Left renal pelvis (tissue), 4 donors: ENCODE measurements around the gene DOC2A. TPM values are rescaled to one million over a fixed set of nuclear protein-coding genes. Genes with fewer than 3 reads are reported as not detected.

Experiments
- DNase-seq, 4 donors: peaks; one replicate each; pipeline ENCODE4 v3.0.0-alpha.2; 2013; ENCODE audit warnings: low read depth in 4 of 4, low spot score in 3 of 4
- polyA plus RNA-seq, 4 donors: library from polyadenylated mRNA; unstranded; fragments of 120-200 nt; gene quantifications; one replicate each; pipeline ENCODE4 v1.2.1, GENCODE V29; 2013; ENCODE audit not compliant: insufficient read length in 4 of 4

Gene DOC2A
- polyA plus RNA-seq, 4 donors, result 1.7 to 3.2 (median 2.6) TPM

GRCh38 chr16:30005341-30006094 is 5.3 kb downstream of the DOC2A start:
- DNase-seq, result no peak

GRCh38 chr16:30004811-30005242 is 6.0 kb downstream of the DOC2A start:
- no peak for DNase-seq

- DNase-seq, result no peak
Observed at GRCh38 chr16:30004424-30004776, 6.4 kb downstream of the DOC2A start.

- no peak for DNase-seq
Observed at GRCh38 chr16:30003670-30004423, 7.0 kb downstream of the DOC2A start.

- DNase-seq, result no peak
Observed at GRCh38 chr16:30002614-30003346, 8.0 kb downstream of the DOC2A start.

GRCh38 chr16:30000735-30001631 is 9.8 kb downstream of the DOC2A start:
- DNase-seq, result no peak

- DNase-seq, result no peak
Observed at GRCh38 chr16:29999605-30000004, 11.2 kb downstream of the DOC2A start.

GRCh38 chr16:29996766-29997250 is 14.0 kb downstream of the DOC2A start:
- no peak for DNase-seq

GRCh38 chr16:29995911-29996765 is 14.7 kb downstream of the DOC2A start, which contains the start of gene INO80E:
Gene INO80E, plus strand, starts transcription at chr16:29996241. Its CDS starts 70 bp downstream, at chr16:29996311.
- peak; percentile 89 to 94 (median 90) for DNase-seq

GRCh38 chr16:29995324-29995910 is 15.4 kb downstream of the DOC2A start, which contains the start of gene HIRIP3:
Gene HIRIP3, minus strand, starts transcription at chr16:29995617. Its CDS starts 12 bp downstream, at chr16:29995605.
- DNase-seq, result peak in 3 of 4 donors; percentile 58 to 69 (median 63)

- no peak for DNase-seq
Observed at GRCh38 chr16:29994600-29995323, 16.1 kb downstream of the DOC2A start.

GRCh38 chr16:29993903-29994599 is 16.8 kb downstream of the DOC2A start:
- no peak for DNase-seq

- no peak for DNase-seq
Observed at GRCh38 chr16:29993191-29993902, 17.5 kb downstream of the DOC2A start.

GRCh38 chr16:29992344-29992967 is 18.4 kb downstream of the DOC2A start:
- DNase-seq, result no peak

- DNase-seq, result no peak
Observed at GRCh38 chr16:29991571-29991904, 19.3 kb downstream of the DOC2A start.

GRCh38 chr16:29990883-29991570 is 19.8 kb downstream of the DOC2A start:
- no peak for DNase-seq
